Smooth muscle cell (in vitro differentiated cells): Measurements from ENCODE around the gene BROX. TPM values are rescaled to one million over a fixed set of nuclear protein-coding genes. Genes with fewer than 3 reads are reported as not detected.

ENCODE experiments used
- DNase-seq: peaks from one replicate; lab custom pipeline; 2025; ENCODE audit not compliant: unreplicated experiment; lab: John Stamatoyannopoulos, UW
- H2AFZ ChIP-seq: fragments of 200-600 bp; sonication (generic); 2 replicates; pipeline ENCODE4 v1.6.0; 2016; ENCODE audit warnings: antibody characterized with exemption, low read depth, mild to moderate bottlenecking
- H3F3A ChIP-seq: fragments of 200-600 bp; sonication (generic); 2 replicates; pipeline ENCODE4 v1.6.0; 2017; ENCODE audit warnings: antibody characterized with exemption, low read depth
- H3K27ac ChIP-seq: fragments of 200-600 bp; sonication (generic); 2 replicates; pipeline ENCODE4 v1.5.1; 2016; ENCODE audit warnings: low read depth, mild to moderate bottlenecking
- H3K27me3 ChIP-seq: fragments of 200-600 bp; sonication (generic); 2 replicates; pipeline ENCODE4 v1.6.1; 2016; ENCODE audit warnings: low read depth, mild to moderate bottlenecking
- H3K36me3 ChIP-seq: fragments of 200-600 bp; sonication (generic); 2 replicates; pipeline ENCODE4 v1.5.1; 2016; ENCODE audit warnings: low read depth
- H3K4me1 ChIP-seq: fragments of 200-600 bp; sonication (generic); 2 replicates; pipeline ENCODE4 v1.5.1; 2016; ENCODE audit warnings: low read depth
- H3K4me2 ChIP-seq: fragments of 200-600 bp; sonication (generic); 2 replicates; pipeline ENCODE4 v1.6.0; 2016; ENCODE audit warnings: mild to moderate bottlenecking
- H3K4me3 ChIP-seq: fragments of 200-600 bp; sonication (generic); 2 replicates; pipeline ENCODE4 v1.5.1; 2016; ENCODE audit warnings: mild to moderate bottlenecking
- H3K79me2 ChIP-seq: fragments of 200-600 bp; sonication (generic); 2 replicates; pipeline ENCODE4 v1.6.0; 2016; ENCODE audit warnings: low read depth, mild to moderate bottlenecking
- H3K9ac ChIP-seq: fragments of 200-600 bp; sonication (generic); 2 replicates; pipeline ENCODE4 v1.6.0; 2016; ENCODE audit warnings: low read depth
- H3K9me3 ChIP-seq: fragments of 200-600 bp; sonication (generic); replicated peaks from 2 replicates; pipeline ENCODE4 v1.5.1; 2016; ENCODE audit warnings: low read depth
- H4K20me1 ChIP-seq: fragments of 200-600 bp; sonication (generic); 2 replicates; pipeline ENCODE4 v1.6.0; 2016; ENCODE audit warnings: low read depth
- CTCF ChIP-seq: fragments of 200-600 bp; sonication (generic); IDR thresholded peaks from 2 replicates; pipeline ENCODE4 v1.5.1; 2017; ENCODE audit warnings: borderline replicate concordance, mild to moderate bottlenecking, antibody characterized with exemption; ENCODE audit not compliant: insufficient read depth, poor library complexity, severe bottlenecking
- WGBS: methylation state at CpG from one replicate; pipeline ENCODE4 v1.1.7; 2016; ENCODE audit warnings: low lambda C conversion rate; 5-methylcytosine and 5-hydroxymethylcytosine counted together
- polyA plus RNA-seq: library from polyadenylated mRNA; unstranded; fragments of >200 nt; fragmentation: Nextera tagmentation; extraction: Ambion mirVana; gene quantifications from 2 replicates; pipeline ENCODE4 v1.2.1, GENCODE V29; 2016
- total RNA-seq: library from RNA; depleted of rRNA; stranded (reverse); fragments of >200 nt; gene quantifications from 2 replicates; pipeline ENCODE4 v1.2.3, GENCODE V29; 2014

The BROX gene
- total and polyA plus RNA-seq, 2 experiments from 2014 or later = 13.3 to 64.3 TPM

DNA sequence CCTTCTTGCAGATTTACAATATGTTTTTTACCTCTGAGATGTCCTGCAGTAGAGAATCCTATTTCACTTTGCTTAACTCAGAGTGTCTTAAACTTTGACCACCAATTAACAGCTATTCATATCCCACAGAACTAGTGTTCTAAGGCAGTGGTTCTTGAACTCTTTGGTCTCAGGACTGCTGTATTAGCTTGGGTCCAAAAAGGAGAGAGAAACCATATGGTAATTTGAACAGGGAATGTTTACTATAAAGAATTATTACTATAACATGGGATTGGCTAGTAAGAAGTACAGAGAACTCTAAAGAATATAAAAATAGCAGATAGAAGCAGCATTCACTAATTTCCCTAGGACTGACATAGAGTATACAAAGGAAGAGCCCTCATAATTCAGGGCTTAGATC lies 56.2 kb downstream of the BROX start:
- Histone ChIP-seq H3K4me3 (no peak overlapping the region), H3K4me2 (no peak overlapping the region), H3K27me3 (no peaks in the 10 kb centered on the region), H4K20me1 (no peaks in the 10 kb centered on the region), H3K27ac (no peak overlapping the region), H3K9ac (no peak overlapping the region), H3K9me3 (no peaks in the 10 kb centered on the region), H3K79me2 (no peaks in the 10 kb centered on the region), H3K36me3 (no peaks in the 10 kb centered on the region), H3K4me1 (no peaks in the 10 kb centered on the region), H3F3A (no peaks in the 10 kb centered on the region), H2AFZ (no peak overlapping the region)
- no peak for TF ChIP-seq CTCF
- DNase-seq = no peak

DNA sequence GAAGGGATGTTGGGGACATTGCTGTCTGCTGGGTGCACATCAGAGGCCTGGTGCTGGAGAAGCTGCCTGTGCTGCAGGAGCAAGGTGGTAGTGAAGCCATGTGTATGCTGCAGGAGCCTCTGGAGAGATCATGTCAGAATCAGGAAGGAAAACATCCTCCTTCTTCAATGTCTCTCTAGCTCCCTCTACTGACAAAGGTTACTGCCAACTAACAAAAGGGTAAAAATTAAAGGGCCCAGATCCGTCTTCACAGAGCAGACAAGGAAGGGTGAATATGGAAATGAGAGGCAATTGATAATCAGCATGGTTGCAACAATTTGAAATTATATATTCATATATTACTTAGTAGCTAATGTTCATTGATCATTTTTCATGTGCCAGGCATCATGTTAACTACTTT lies 56.8 kb downstream of the BROX start:
- H3K4me3 ChIP-seq = no peak overlapping the region
- 67% methylated on average over 1 of the region's 1 CpG for WGBS

DNA sequence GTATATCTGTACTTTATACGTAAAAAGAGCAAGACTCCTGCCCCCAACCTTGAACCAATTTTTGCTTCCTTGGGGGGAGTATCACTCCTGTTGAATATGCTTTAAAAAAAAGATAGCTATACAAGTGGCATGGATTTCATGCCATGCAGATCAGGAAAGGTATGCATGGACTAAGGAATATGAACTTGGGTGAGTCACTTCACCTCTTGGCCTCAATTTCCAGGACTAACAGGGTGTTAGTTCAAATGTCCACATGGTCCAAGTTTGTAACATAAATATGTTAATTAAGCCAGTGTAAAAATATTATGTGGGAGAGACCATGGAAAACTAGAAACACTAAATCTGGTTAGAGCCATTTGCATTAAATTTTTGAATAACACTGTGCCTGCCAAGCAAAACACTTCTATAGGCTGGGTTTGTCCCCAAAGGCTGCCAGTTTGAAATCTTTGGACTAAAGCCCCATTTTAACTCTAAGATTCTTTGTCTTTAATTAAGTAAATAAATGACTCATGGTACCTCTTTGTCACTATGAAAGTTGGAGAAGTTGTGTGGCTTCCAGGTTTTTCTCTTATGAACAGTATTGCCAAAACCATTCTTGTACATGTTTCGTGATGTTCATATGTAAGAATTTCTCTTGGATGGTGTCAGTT lies 57.7 kb downstream of the BROX start:
- Histone ChIP-seq H3K36me3 (no peaks in the 10 kb centered on the region), H3K27ac (no peak overlapping the region), H3K9ac (no peak overlapping the region), H3K4me1 (no peaks in the 10 kb centered on the region), H3K4me3 (no peak overlapping the region), H3K27me3 (no peaks in the 10 kb centered on the region), H3F3A (no peaks in the 10 kb centered on the region), H2AFZ (no peak overlapping the region), H3K4me2 (no peak overlapping the region), H3K9me3 (no peaks in the 10 kb centered on the region), H4K20me1 (no peaks in the 10 kb centered on the region), H3K79me2 (no peaks in the 10 kb centered on the region)
- WGBS = 86% methylated on average over 2 of the region's 2 CpGs
- no peak for TF ChIP-seq CTCF
- DNase-seq = no peak

More for the DNA sequence above, 56.8 kb downstream of the BROX start:
- Histone ChIP-seq H3K36me3 (no peaks in the 10 kb centered on the region), H3K79me2 (no peaks in the 10 kb centered on the region), H3K9me3 (no peaks in the 10 kb centered on the region), H3K9ac (no peak overlapping the region), H2AFZ (no peak overlapping the region), H3F3A (no peaks in the 10 kb centered on the region), H3K27ac (no peak overlapping the region), H3K27me3 (no peaks in the 10 kb centered on the region), H3K4me1 (no peaks in the 10 kb centered on the region), H4K20me1 (no peaks in the 10 kb centered on the region), H3K4me2 (no peak overlapping the region)
- TF ChIP-seq CTCF = peak; percentile 17
- DNase-seq = no peak

DNA sequence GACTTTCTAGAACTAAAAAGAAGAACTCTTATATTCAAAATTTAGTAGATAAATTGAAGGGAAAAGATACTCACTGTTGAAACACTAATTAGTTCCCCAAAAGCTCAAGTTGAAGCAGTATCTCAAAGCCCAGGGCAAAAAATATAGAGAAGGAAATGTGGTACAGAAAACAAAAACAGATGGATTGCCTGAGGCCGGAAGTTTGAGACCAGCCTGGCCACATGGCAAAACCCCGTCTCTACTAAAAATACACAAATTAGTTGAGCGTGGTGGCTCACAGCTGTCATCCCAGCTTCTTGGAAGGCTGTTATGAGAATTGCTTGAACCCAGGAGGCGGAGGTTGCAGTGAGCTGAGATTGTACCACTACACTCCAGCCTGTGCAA lies 60.6 kb downstream of the BROX start:
- Histone ChIP-seq H3K79me2 (no peaks in the 10 kb centered on the region), H3K27ac (no peak overlapping the region), H3F3A (no peaks in the 10 kb centered on the region), H2AFZ (no peak overlapping the region), H3K4me2 (no peak overlapping the region), H3K4me3 (no peak overlapping the region), H3K9me3 (no peaks in the 10 kb centered on the region), H3K27me3 (peaks cover 5% of the 10 kb centered on the region), H4K20me1 (no peaks in the 10 kb centered on the region), H3K36me3 (no peaks in the 10 kb centered on the region), H3K4me1 (no peaks in the 10 kb centered on the region), H3K9ac (no peak overlapping the region)
- 73% methylated on average over 4 of the region's 4 CpGs for WGBS
- no peak for DNase-seq
- no peak for TF ChIP-seq CTCF
